K562 (cell line): Measurements from ENCODE around the gene RAB9B. TPM values are rescaled to one million over a fixed set of nuclear protein-coding genes. Genes with fewer than 3 reads are reported as not detected.

Experiments
- ATAC-seq: fragments of 200-7000 bp; cut with Tn5 transposase; 3 replicates; pipeline ENCODE4 v1.9.1; 2020; ENCODE audit warnings: moderate library complexity
- BruUV-seq: library from RNA; stranded (reverse); fragments of 400-500 nt; replicated peaks from 2 replicates; lab custom pipeline; 2021; lab: Mats Ljungman, UMichigan
- CTCF ChIA-PET: fragments of 300-600 bp; formaldehyde crosslinking; extraction: SDS; loops from one replicate; lab custom pipeline; 2021; ENCODE audit warnings: low intra/inter-chr PET ratio; lab: Yijun Ruan, JAX
- POLR2A ChIA-PET: fragments of 300-600, 350-650 bp; sonication (Branson Sonifier 250); formaldehyde crosslinking; extraction: SDS; loops from one replicate; lab custom pipeline; 2021; ENCODE audit warnings: antibody characterized with exemption, inconsistent platforms; lab: Yijun Ruan, JAX
- DNase-seq, 4 experiments: peaks; one replicate each; pipeline versions ENCODE4 v3.0.0 to v3.0.0-alpha.2; 2011 to 2018; ENCODE audit warnings: low spot score in 3 of 4, mixed read lengths in 3 of 4; ENCODE audit errors: extremely low read depth in 1 of 4
- FAIRE-seq: peaks from 2 replicates; lab custom pipeline; 2011; peaks lifted over from hg19 to GRCh38; lab: Jason Lieb, UNC
- H2AFZ ChIP-seq: 2 replicates; pipeline ENCODE4 v1.6.0; 2011; ENCODE audit warnings: low read depth, low read length, control low read depth, inconsistent platforms
- H3K27ac ChIP-seq: fragments of 200-600 bp; 3 replicates; pipeline ENCODE4 v1.8.0; 2011; ENCODE audit warnings: low read depth, mild to moderate bottlenecking, control low read depth, inconsistent platforms, low read length, moderate library complexity, mixed read lengths; ENCODE audit errors: extremely low read depth
- H3K27me3 ChIP-seq, 2 experiments: fragments of 300-600 bp in 1 of 2; 2 replicates in 1 of 2; 3 replicates in 1 of 2; pipeline versions ENCODE4 v1.6.0 to v1.8.0; 2011; ENCODE audit warnings: inconsistent platforms in 2 of 2, low read length in 2 of 2, mild to moderate bottlenecking in 1 of 2, mixed read lengths in 1 of 2, moderate library complexity in 1 of 2; ENCODE audit not compliant: control insufficient read depth in 2 of 2, insufficient read depth in 2 of 2
- H3K36me3 ChIP-seq: fragments of 300-600 bp; 3 replicates; pipeline ENCODE4 v1.8.0; 2011; ENCODE audit warnings: mild to moderate bottlenecking, low read length, inconsistent platforms; ENCODE audit not compliant: control insufficient read depth, insufficient read depth
- H3K4me1 ChIP-seq, 2 experiments: fragments of 200-600 bp in 1 of 2; replicated peaks in 1 of 2; 2 replicates in 1 of 2; 3 replicates in 1 of 2; pipeline versions ENCODE4 v1.5.1 to v1.8.0; 2011; ENCODE audit warnings: inconsistent platforms in 2 of 2, low read length in 2 of 2, mild to moderate bottlenecking in 1 of 2, mixed read lengths in 1 of 2, moderate library complexity in 1 of 2; ENCODE audit not compliant: control insufficient read depth in 2 of 2, insufficient read depth in 2 of 2
- H3K4me2 ChIP-seq: 2 replicates; pipeline ENCODE4 v1.6.1; 2011; ENCODE audit warnings: low read length, control low read depth, inconsistent platforms, mixed read lengths; ENCODE audit not compliant: insufficient read depth
- H3K4me3 ChIP-seq: fragments of 200-600 bp; sonication (generic), shearing (Covaris generic); 2 replicates; pipeline ENCODE4 v1.5.1; 2016; ENCODE audit warnings: control low read depth, inconsistent platforms
- H3K79me2 ChIP-seq: fragments of 200-600 bp; 3 replicates; pipeline ENCODE4 v1.8.0; 2011; ENCODE audit warnings: low read length, inconsistent platforms; ENCODE audit not compliant: control insufficient read depth, insufficient read depth
- H3K9ac ChIP-seq, 2 experiments: 2 replicates each; pipeline versions ENCODE4 v1.6.0 to v1.6.1; 2011; ENCODE audit warnings: low read depth in 2 of 2, low read length in 2 of 2, control low read depth in 1 of 2, inconsistent platforms in 1 of 2, mild to moderate bottlenecking in 1 of 2, mixed read lengths in 1 of 2; ENCODE audit not compliant: insufficient read depth in 1 of 2
- H3K9me1 ChIP-seq: one replicate; pipeline ENCODE4 v1.6.0; 2011; ENCODE audit warnings: inconsistent platforms, mild to moderate bottlenecking, low read length, moderate library complexity; ENCODE audit not compliant: control insufficient read depth, insufficient read depth
- H3K9me3 ChIP-seq: replicated peaks from 2 replicates; pipeline ENCODE4 v1.5.1; 2011; ENCODE audit warnings: low read depth, low read length, inconsistent platforms; ENCODE audit not compliant: control insufficient read depth, insufficient read depth
- H4K20me1 ChIP-seq: replicated peaks from 2 replicates; pipeline ENCODE4 v1.6.1; 2011; ENCODE audit warnings: low read length, inconsistent platforms, mixed read lengths; ENCODE audit not compliant: control insufficient read depth, insufficient read depth
- DMBX1 ChIP-seq: fragments of 250-450 bp; sonication (Bioruptor Pico); IDR thresholded peaks from 2 replicates; pipeline ENCODE4 v1.8.0; 2022; ENCODE audit warnings: inconsistent platforms, mild to moderate bottlenecking, moderate library complexity, borderline replicate concordance
- NFIC ChIP-seq: fragments of 450-650 bp; IDR thresholded peaks from 2 replicates; pipeline ENCODE4 v1.6.1; 2017; ENCODE audit warnings: mild to moderate bottlenecking, inconsistent platforms
- SMAD3 ChIP-seq: fragments of 450-650 bp; formaldehyde crosslinking; conservative IDR thresholded peaks from 2 replicates; pipeline ENCODE4 v1.4.0; 2020; ENCODE audit warnings: mild to moderate bottlenecking
- ZNF12 ChIP-seq: sonication (generic); formaldehyde crosslinking; IDR thresholded peaks from 2 replicates; pipeline ENCODE4 v1.4.0; 2020; ENCODE audit warnings: mild to moderate bottlenecking, missing genetic modification reagents
- WGBS: fragments of 100-300 bp; shearing (Covaris generic); methylation state at CpG from one replicate; pipeline ENCODE4 v1.1.6; 2016; ENCODE audit warnings: low coverage, mixed read lengths; ENCODE audit not compliant: insufficient coverage; ENCODE audit errors: missing lambda C conversion rate; 5-methylcytosine and 5-hydroxymethylcytosine counted together
- in situ Hi-C: fragments of 300-500 bp; cut with MboI; formaldehyde crosslinking; loops from 4 replicates; pipeline ENCODE4 v1.15.0; 2018; ENCODE audit warnings: inconsistent platforms, mixed read lengths
- intact Hi-C: fragments of 100-400 bp; cut with micrococcal nuclease; formaldehyde crosslinking; loops from 2 replicates; pipeline ENCODE4 v1.14.2; 2022
- polyA plus RNA-seq, 8 experiments: library from polyadenylated mRNA; depleted of rRNA in 4 of 8; stranded (reverse) in 5 of 8; unstranded in 3 of 8; fragments of >200 nt; fragmentation: Nextera tagmentation in 2 of 8; fragmentation: Illumina TruSeq in 1 of 8; extraction: Ambion mirVana in 2 of 8; extraction: Trizol in 1 of 8; gene quantifications; 2 replicates each; pipeline versions ENCODE4 v1.2.1 to v1.2.3, GENCODE V29; 2011 to 2014; ENCODE audit warnings: inconsistent platforms in 1 of 8, missing spikeins in 1 of 8
- total RNA-seq, 7 experiments: library from RNA; depleted of rRNA in 6 of 7; stranded (reverse); fragments of >200 nt in 6 of 7; fragmentation: Illumina TruSeq in 2 of 7; extraction: Trizol in 2 of 7; gene quantifications; 2 replicates each; pipeline versions ENCODE4 v1.2.1 to v1.2.3, GENCODE V29; 2011 to 2021; ENCODE audit warnings: low replicate concordance in 1 of 7
- TF ChIP-seq, protein P1 (sequence below): sonication (generic); formaldehyde crosslinking; IDR thresholded peaks from 2 replicates; pipeline ENCODE4 v1.8.0; 2023; ENCODE audit warnings: mild to moderate bottlenecking, missing genetic modification reagents

The RAB9B gene
- total and polyA plus RNA-seq, 9 of the 15 experiments (the other 6 are each of a cell fraction or from before 2014, with no cell fraction given) = 0.03 to 0.05 (median 0.04) TPM; not detected in 6

DNA sequence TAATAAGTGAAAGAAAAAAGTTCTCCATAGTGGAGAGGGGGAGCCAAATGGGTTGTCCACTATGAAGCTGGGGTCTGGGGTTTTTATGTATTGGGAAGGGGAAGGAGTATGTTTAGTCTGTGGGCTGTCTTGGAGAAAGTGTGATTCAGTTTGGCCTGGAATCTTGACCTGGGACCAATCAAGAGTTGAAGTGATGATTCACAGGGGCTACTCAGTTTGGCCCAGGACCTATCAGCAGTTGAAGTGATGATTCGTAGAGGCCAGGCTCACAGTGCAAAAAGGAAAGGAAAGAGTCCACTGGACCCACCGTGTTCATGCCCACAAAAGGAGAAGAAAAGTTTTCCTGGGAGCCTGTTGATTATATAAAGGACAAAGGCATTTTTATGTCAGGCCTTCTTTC lies 47.3 kb upstream of the RAB9B start:
- ChIA-PET POLR2A (no interaction called here), CTCF (no interaction called here)
- Histone ChIP-seq H3K9me3 (no peaks in the 10 kb centered on the region), H4K20me1 (no peaks in the 10 kb centered on the region), H3K9me1 (no peaks in the 10 kb centered on the region), H3K27ac (no peak overlapping the region), H3K79me2 (no peaks in the 10 kb centered on the region), H3K27me3 (no peaks in the 10 kb centered on the region), H3K4me1 (no peaks in the 10 kb centered on the region), H3K4me2 (no peak overlapping the region), H2AFZ (no peak overlapping the region), H3K4me3 (no peak overlapping the region), H3K36me3 (no peaks in the 10 kb centered on the region), H3K9ac (no peak overlapping the region)
- no TSS peak for BruUV-seq
- no peak for FAIRE-seq
- no peak for ATAC-seq
- intact Hi-C loops (no loop called here), in situ Hi-C loops (no loop called here)
- DNase-seq = no peak
- WGBS = 0% methylated on average over 2 of the region's 2 CpGs
- no peak for TF ChIP-seq DMBX1
- TF ChIP-seq, protein P1, sequence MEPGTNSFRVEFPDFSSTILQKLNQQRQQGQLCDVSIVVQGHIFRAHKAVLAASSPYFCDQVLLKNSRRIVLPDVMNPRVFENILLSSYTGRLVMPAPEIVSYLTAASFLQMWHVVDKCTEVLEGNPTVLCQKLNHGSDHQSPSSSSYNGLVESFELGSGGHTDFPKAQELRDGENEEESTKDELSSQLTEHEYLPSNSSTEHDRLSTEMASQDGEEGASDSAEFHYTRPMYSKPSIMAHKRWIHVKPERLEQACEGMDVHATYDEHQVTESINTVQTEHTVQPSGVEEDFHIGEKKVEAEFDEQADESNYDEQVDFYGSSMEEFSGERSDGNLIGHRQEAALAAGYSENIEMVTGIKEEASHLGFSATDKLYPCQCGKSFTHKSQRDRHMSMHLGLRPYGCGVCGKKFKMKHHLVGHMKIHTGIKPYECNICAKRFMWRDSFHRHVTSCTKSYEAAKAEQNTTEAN (CRISPR knock-in tag) = no peak

DNA sequence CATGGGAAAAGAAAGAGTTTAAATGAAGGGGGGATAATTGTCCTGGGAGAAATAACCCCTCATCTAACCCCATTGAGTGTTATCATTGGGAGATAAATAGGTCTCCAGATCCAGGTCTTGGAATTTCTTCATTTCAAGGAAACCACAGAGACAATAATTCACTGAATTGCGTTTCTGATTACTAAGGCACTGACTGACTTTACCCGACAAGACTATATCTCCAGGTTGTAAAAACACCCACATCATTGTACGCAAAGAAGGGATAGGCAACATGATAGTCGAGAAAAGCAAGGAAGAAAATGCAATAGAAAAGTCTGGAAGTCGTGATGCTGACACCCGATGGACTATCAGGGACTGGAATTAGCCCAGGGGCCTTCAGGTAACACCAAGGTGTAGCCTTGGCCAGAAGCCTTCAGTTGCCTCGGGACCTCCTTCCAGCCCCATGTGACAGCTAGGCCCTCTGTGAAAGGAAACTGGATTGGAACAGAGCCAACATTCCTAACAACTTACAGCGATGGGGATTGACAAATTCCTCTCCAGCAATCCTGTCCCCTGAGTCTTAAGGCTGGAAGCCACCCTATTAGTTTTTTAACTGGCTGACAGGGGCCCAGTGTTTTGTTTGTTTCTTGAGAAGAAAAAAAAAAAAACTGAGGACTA lies 46.5 kb upstream of the RAB9B start:
- TF ChIP-seq NFIC (0 out of 2 replicates have a peak, but pooled peaks have one; percentile 9), ZNF12 (CRISPR knock-in tag) (no peak), SMAD3 (CRISPR knock-in tag) (no peak)
- POLR2A ChIA-PET = no interaction called here
- Histone ChIP-seq H3K27me3 (no peaks in the 10 kb centered on the region), H3K4me3 (no peak overlapping the region), H3K4me2 (no peak overlapping the region), H3K79me2 (no peaks in the 10 kb centered on the region), H2AFZ (no peak overlapping the region), H3K36me3 (no peaks in the 10 kb centered on the region), H3K9me1 (no peaks in the 10 kb centered on the region), H4K20me1 (no peaks in the 10 kb centered on the region), H3K27ac (no peak overlapping the region), H3K4me1 (no peaks in the 10 kb centered on the region), H3K9me3 (no peaks in the 10 kb centered on the region), H3K9ac (no peak overlapping the region)
- 0% methylated on average over 7 of the region's 8 CpGs for WGBS
- ATAC-seq = no peak
- CTCF ChIA-PET = no interaction called here
- intact Hi-C loops = no loop called here
- no peak for FAIRE-seq
- no TSS peak for BruUV-seq
- in situ Hi-C loops = no loop called here
- DNase-seq = no peak
